K562 (cell line): ENCODE data around the gene ANO1. TPM values are rescaled to one million over a fixed set of nuclear protein-coding genes. Genes with fewer than 3 reads are reported as not detected.

Experiments used
- ATAC-seq: fragments of 200-7000 bp; cut with Tn5 transposase; 3 replicates; pipeline ENCODE4 v1.9.1; 2020; ENCODE audit warnings: moderate library complexity
- BruUV-seq: library from RNA; stranded (reverse); fragments of 400-500 nt; replicated peaks from 2 replicates; lab custom pipeline; 2021; lab: Mats Ljungman, UMichigan
- CTCF ChIA-PET: fragments of 300-600 bp; formaldehyde crosslinking; extraction: SDS; loops from one replicate; lab custom pipeline; 2021; ENCODE audit warnings: low intra/inter-chr PET ratio; lab: Yijun Ruan, JAX
- POLR2A ChIA-PET: fragments of 300-600, 350-650 bp; sonication (Branson Sonifier 250); formaldehyde crosslinking; extraction: SDS; loops from one replicate; lab custom pipeline; 2021; ENCODE audit warnings: antibody characterized with exemption, inconsistent platforms; lab: Yijun Ruan, JAX
- DNase-seq, 4 experiments: peaks; one replicate each; pipeline versions ENCODE4 v3.0.0 to v3.0.0-alpha.2; 2011 to 2018; ENCODE audit warnings: low spot score in 3 of 4, mixed read lengths in 3 of 4; ENCODE audit errors: extremely low read depth in 1 of 4
- FAIRE-seq: peaks from 2 replicates; lab custom pipeline; 2011; peaks lifted over from hg19 to GRCh38; lab: Jason Lieb, UNC
- H2AFZ ChIP-seq: 2 replicates; pipeline ENCODE4 v1.6.0; 2011; ENCODE audit warnings: low read depth, low read length, control low read depth, inconsistent platforms
- H3K27ac ChIP-seq: fragments of 200-600 bp; 3 replicates; pipeline ENCODE4 v1.8.0; 2011; ENCODE audit warnings: low read depth, mild to moderate bottlenecking, control low read depth, inconsistent platforms, low read length, moderate library complexity, mixed read lengths; ENCODE audit errors: extremely low read depth
- H3K27me3 ChIP-seq, 2 experiments: fragments of 300-600 bp in 1 of 2; 2 replicates in 1 of 2; 3 replicates in 1 of 2; pipeline versions ENCODE4 v1.6.0 to v1.8.0; 2011; ENCODE audit warnings: inconsistent platforms in 2 of 2, low read length in 2 of 2, mild to moderate bottlenecking in 1 of 2, mixed read lengths in 1 of 2, moderate library complexity in 1 of 2; ENCODE audit not compliant: control insufficient read depth in 2 of 2, insufficient read depth in 2 of 2
- H3K36me3 ChIP-seq: fragments of 300-600 bp; 3 replicates; pipeline ENCODE4 v1.8.0; 2011; ENCODE audit warnings: mild to moderate bottlenecking, low read length, inconsistent platforms; ENCODE audit not compliant: control insufficient read depth, insufficient read depth
- H3K4me1 ChIP-seq, 2 experiments: fragments of 200-600 bp in 1 of 2; replicated peaks in 1 of 2; 2 replicates in 1 of 2; 3 replicates in 1 of 2; pipeline versions ENCODE4 v1.5.1 to v1.8.0; 2011; ENCODE audit warnings: inconsistent platforms in 2 of 2, low read length in 2 of 2, mild to moderate bottlenecking in 1 of 2, mixed read lengths in 1 of 2, moderate library complexity in 1 of 2; ENCODE audit not compliant: control insufficient read depth in 2 of 2, insufficient read depth in 2 of 2
- H3K4me2 ChIP-seq: 2 replicates; pipeline ENCODE4 v1.6.1; 2011; ENCODE audit warnings: low read length, control low read depth, inconsistent platforms, mixed read lengths; ENCODE audit not compliant: insufficient read depth
- H3K4me3 ChIP-seq: fragments of 200-600 bp; sonication (generic), shearing (Covaris generic); 2 replicates; pipeline ENCODE4 v1.5.1; 2016; ENCODE audit warnings: control low read depth, inconsistent platforms
- H3K79me2 ChIP-seq: fragments of 200-600 bp; 3 replicates; pipeline ENCODE4 v1.8.0; 2011; ENCODE audit warnings: low read length, inconsistent platforms; ENCODE audit not compliant: control insufficient read depth, insufficient read depth
- H3K9ac ChIP-seq, 2 experiments: 2 replicates each; pipeline versions ENCODE4 v1.6.0 to v1.6.1; 2011; ENCODE audit warnings: low read depth in 2 of 2, low read length in 2 of 2, control low read depth in 1 of 2, inconsistent platforms in 1 of 2, mild to moderate bottlenecking in 1 of 2, mixed read lengths in 1 of 2; ENCODE audit not compliant: insufficient read depth in 1 of 2
- H3K9me1 ChIP-seq: one replicate; pipeline ENCODE4 v1.6.0; 2011; ENCODE audit warnings: inconsistent platforms, mild to moderate bottlenecking, low read length, moderate library complexity; ENCODE audit not compliant: control insufficient read depth, insufficient read depth
- H3K9me3 ChIP-seq: replicated peaks from 2 replicates; pipeline ENCODE4 v1.5.1; 2011; ENCODE audit warnings: low read depth, low read length, inconsistent platforms; ENCODE audit not compliant: control insufficient read depth, insufficient read depth
- H4K20me1 ChIP-seq: replicated peaks from 2 replicates; pipeline ENCODE4 v1.6.1; 2011; ENCODE audit warnings: low read length, inconsistent platforms, mixed read lengths; ENCODE audit not compliant: control insufficient read depth, insufficient read depth
- FOXM1 ChIP-seq, 2 experiments: fragments of 450-650 bp in 1 of 2; sonication (generic) in 1 of 2; formaldehyde crosslinking in 1 of 2; IDR thresholded peaks; 2 replicates each; pipeline versions ENCODE4 v1.6.1 to v1.9.0; 2017 to 2022; ENCODE audit warnings: low read depth in 2 of 2, mild to moderate bottlenecking in 2 of 2, missing genetic modification reagents in 1 of 2, moderate library complexity in 1 of 2
- MEIS2 ChIP-seq: fragments of 450-650 bp; IDR thresholded peaks from 2 replicates; pipeline ENCODE4 v1.6.1; 2014; ENCODE audit warnings: mild to moderate bottlenecking; ENCODE audit not compliant: partially characterized antibody
- NFIC ChIP-seq: fragments of 450-650 bp; IDR thresholded peaks from 2 replicates; pipeline ENCODE4 v1.6.1; 2017; ENCODE audit warnings: mild to moderate bottlenecking, inconsistent platforms
- PBX2 ChIP-seq, 2 experiments: IDR thresholded peaks in 1 of 2; conservative IDR thresholded peaks in 1 of 2; 2 replicates each; pipeline ENCODE4 v1.6.1; 2016; ENCODE audit warnings: low read depth in 2 of 2, mild to moderate bottlenecking in 1 of 2, missing compliant biosample characterization in 1 of 2, missing genetic modification characterization in 1 of 2, moderate library complexity in 1 of 2
- PHB ChIP-seq: fragments of 250-450 bp; sonication (Bioruptor Pico); IDR thresholded peaks from 2 replicates; pipeline ENCODE4 v1.5.0; 2021
- PKNOX1 ChIP-seq: fragments of 450-650 bp; IDR thresholded peaks from 2 replicates; pipeline ENCODE4 v1.6.1; 2016
- RFX1 ChIP-seq: fragments of 450-650 bp; IDR thresholded peaks from 2 replicates; pipeline ENCODE4 v1.6.1; 2016; ENCODE audit warnings: mild to moderate bottlenecking, moderate library complexity
- SLC30A9 ChIP-seq: fragments of 250-450 bp; sonication (Bioruptor Pico); IDR thresholded peaks from 2 replicates; pipeline ENCODE4 v1.8.0; 2022; ENCODE audit warnings: mild to moderate bottlenecking, moderate library complexity
- ZC3H11A ChIP-seq: IDR thresholded peaks from 2 replicates; pipeline ENCODE4 v1.6.1; 2012; ENCODE audit warnings: low read depth, low read length, improper control_type of control experiment
- WGBS: fragments of 100-300 bp; shearing (Covaris generic); methylation state at CpG from one replicate; pipeline ENCODE4 v1.1.6; 2016; ENCODE audit warnings: low coverage, mixed read lengths; ENCODE audit not compliant: insufficient coverage; ENCODE audit errors: missing lambda C conversion rate; 5-methylcytosine and 5-hydroxymethylcytosine counted together
- in situ Hi-C: fragments of 300-500 bp; cut with MboI; formaldehyde crosslinking; loops from 4 replicates; pipeline ENCODE4 v1.15.0; 2018; ENCODE audit warnings: inconsistent platforms, mixed read lengths
- intact Hi-C: fragments of 100-400 bp; cut with micrococcal nuclease; formaldehyde crosslinking; loops from 2 replicates; pipeline ENCODE4 v1.14.2; 2022
- polyA plus RNA-seq, 8 experiments: library from polyadenylated mRNA; depleted of rRNA in 4 of 8; stranded (reverse) in 5 of 8; unstranded in 3 of 8; fragments of >200 nt; fragmentation: Nextera tagmentation in 2 of 8; fragmentation: Illumina TruSeq in 1 of 8; extraction: Ambion mirVana in 2 of 8; extraction: Trizol in 1 of 8; gene quantifications; 2 replicates each; pipeline versions ENCODE4 v1.2.1 to v1.2.3, GENCODE V29; 2011 to 2014; ENCODE audit warnings: inconsistent platforms in 1 of 8, missing spikeins in 1 of 8
- total RNA-seq, 7 experiments: library from RNA; depleted of rRNA in 6 of 7; stranded (reverse); fragments of >200 nt in 6 of 7; fragmentation: Illumina TruSeq in 2 of 7; extraction: Trizol in 2 of 7; gene quantifications; 2 replicates each; pipeline versions ENCODE4 v1.2.1 to v1.2.3, GENCODE V29; 2011 to 2021; ENCODE audit warnings: low replicate concordance in 1 of 7

ANO1 gene
- total and polyA plus RNA-seq, 9 of the 15 experiments (the other 6 are each of a cell fraction or from before 2014, with no cell fraction given), result not detected

- no peak overlapping the region for H3K27ac ChIP-seq
- H3K9me1 ChIP-seq, result peaks cover 7% of the 10 kb centered on the region
- H3K9ac ChIP-seq, result no peak overlapping the region
- H4K20me1 ChIP-seq, result peaks cover 32% of the 10 kb centered on the region
- 65% methylated on average over 5 of the region's 6 CpGs for WGBS
- peaks cover 38% of the 10 kb centered on the region for H3K36me3 ChIP-seq
- H2AFZ ChIP-seq, result no peak overlapping the region
- no peaks in the 10 kb centered on the region for H3K9me3 ChIP-seq
- no peak for ATAC-seq
- intact Hi-C loops (loop anchor here (10.0 kb wide), 2 partner anchors 188 to 238 kb away; partner anchors contain the start of gene CTTN), in situ Hi-C loops (no loop called here)
- H3K79me2 ChIP-seq, result peaks cover 50% of the 10 kb centered on the region
- FAIRE-seq, result no peak
- POLR2A ChIA-PET, result interaction anchor here (0.6 to 0.8 kb wide), 2 partner anchors 25 to 133 kb away, joined by 3 to 4 read pairs; no protein-coding TSS in a partner anchor
- CTCF ChIA-PET, result no interaction called here
- no peak overlapping the region for H3K4me3 ChIP-seq
- peaks cover 15 to 37% of the 10 kb centered on the region in 2 experiments; a peak in 4 of 5 replicates for H3K4me1 ChIP-seq
- H3K27me3 ChIP-seq, result no peaks in the 10 kb centered on the region
- BruUV-seq, result no TSS peak
- no peak for DNase-seq
- H3K4me2 ChIP-seq, result no peak overlapping the region
- TF ChIP-seq PHB (CRISPR knock-in tag) (no peak), MEIS2 (peak; percentile 85), NFIC (0 out of 2 replicates have a peak, but pooled peaks have one; percentile 28), SLC30A9 (no peak), RFX1 (peak; percentile 34; the same call in 1 of the 2 replicates), ZC3H11A (no peak), FOXM1 (IDR thresholded peaks at IDR 0.05; ENCODE audit: low read depth) (no peak), FOXM1 (CRISPR knock-in tag; IDR thresholded peaks at IDR 0.05; ENCODE audit: low read depth) (no peak), PBX2 (CRISPR knock-in tag; IDR thresholded peaks at IDR 0.05; ENCODE audit: low read depth) (0 out of 2 replicates have a peak, but pooled peaks have one; percentile 12), PBX2 (tag; conservative IDR thresholded peaks at IDR 0.05; ENCODE audit: low read depth) (peak; percentile 73), PKNOX1 (peak; percentile 82)
- TF ChIP-seq, all 486 proteins: peak for 5
Observed at GRCh38 chr11:70206982-70207376, 128.9 kb downstream of the ANO1 start.
